ENCODE data around the gene LONRF2.

Gene LONRF2

DNA sequence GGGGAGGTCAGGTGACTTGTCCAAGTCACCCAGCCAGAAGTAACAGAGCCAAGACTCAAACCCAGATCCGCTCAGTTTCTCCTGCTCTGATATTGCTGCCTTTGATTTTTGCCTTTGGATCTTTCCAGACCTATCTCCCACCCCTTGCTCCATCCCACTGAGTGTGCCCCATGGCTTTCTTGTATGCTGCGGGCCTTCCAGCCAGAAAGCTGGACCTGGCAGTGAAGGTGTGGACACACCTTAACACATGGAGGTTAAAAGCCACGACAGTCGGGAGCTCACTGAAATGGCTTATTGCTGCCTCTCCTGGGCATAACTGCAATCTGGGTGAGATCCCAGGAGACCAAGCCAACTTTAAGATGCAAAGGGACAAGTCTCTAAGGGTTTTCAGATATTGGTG lies 86.7 kb downstream of the LONRF2 start:
- ATAC-seq = no peak

DNA sequence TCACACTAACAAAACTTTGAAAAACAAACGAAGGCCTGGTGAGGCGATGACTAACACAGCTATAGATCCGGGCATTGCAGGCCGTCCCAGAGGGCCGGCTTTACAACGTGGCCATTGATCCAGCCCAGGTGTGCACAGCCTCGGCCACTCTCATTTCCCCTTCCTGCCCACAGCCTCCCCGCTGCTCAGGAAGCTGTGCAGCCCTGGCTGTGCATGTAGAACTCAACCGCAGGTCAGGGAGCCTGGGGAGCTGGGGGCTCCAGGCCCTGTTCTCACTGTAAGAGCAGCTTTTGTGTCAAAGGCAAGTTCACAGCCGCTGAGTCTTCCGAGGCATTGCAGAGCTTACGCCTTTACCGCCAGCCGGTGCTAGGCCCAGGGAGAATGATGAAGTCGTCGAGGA lies 87.2 kb downstream of the LONRF2 start:
- peak; percentile 57 for ATAC-seq
- peak; percentile 29 for DNase-seq

More for the DNA sequence above, 86.7 kb downstream of the LONRF2 start:
- DNase-seq = no peak

DNA sequence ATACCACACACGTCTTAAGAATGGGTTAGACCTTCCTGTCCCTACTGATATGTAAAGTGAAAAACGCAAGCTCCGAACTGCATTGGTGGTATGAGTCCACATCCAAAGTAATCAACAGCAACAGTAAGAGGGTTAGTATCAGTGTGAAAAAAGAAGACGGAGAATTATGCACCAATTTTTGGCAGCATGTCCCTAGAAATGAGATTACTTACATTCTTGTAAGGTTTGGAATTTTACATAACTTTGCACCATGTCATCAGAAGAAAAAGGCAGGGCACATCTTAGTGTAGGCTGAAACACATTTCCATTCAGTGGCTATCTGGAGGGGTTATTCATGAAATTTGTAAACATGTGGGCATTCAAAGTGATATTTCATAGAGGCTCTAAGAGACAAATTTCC lies 88.2 kb downstream of the LONRF2 start:
- ATAC-seq (no peak), DNase-seq (no peak)

DNA sequence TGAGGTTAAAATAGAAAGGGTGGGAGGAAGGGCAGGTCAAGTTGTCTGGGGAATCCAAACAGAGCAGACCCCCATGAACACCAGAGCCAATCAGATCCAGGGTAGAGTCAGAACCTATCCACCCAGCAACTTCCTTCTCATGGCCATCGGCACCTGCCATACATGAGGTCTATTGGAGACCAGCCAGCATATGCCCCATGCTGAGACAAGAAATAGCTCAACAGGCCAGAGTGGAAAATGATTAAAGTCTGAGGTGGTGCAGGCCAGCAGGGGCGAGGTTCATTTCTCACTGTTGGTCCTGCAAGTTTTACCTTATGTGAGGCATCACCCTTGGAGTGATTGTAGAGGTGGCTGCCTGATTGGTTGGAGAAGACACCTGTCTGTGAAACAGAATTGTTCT lies 89.2 kb downstream of the LONRF2 start:
- no peak for ATAC-seq
- DNase-seq = no peak

DNA sequence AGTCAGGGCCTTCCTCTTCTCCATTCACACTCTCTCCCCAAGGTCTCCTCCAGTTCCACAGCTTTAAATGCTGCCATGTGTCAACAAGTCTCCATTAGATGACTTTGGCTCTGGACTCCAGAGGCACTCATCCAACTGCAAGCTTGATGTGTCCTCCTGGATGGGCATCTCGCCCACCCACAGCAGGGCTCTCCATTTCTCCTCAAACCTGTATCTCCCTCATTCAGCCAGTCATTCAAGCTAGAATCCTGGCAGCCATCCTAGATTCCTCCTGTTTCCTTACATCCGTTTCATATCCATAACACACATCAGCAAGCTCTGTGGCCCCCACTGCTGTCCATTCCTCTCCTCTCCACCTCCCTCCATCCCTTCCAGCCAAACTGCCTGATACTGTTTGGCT lies 91.5 kb downstream of the LONRF2 start:
- ATAC-seq (no peak), DNase-seq (no peak)

DNA sequence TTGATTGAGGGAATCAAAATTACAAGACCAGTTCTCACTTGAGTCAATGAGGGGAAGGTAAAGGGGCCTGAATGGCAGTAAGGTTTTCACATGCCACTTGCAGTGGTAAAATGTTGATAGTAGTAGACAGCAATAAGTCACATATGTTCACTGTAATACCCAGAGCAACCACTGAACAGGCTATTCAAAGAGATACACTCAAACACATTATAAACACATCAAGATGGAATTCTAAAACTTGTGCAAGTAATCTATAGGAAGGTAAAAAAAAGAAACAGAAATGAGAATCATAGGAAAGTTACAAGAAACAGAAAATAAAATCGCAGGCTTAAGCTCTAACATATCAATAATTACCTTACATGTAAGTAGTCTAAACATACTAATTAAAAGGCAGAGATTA lies 93.3 kb downstream of the LONRF2 start:
- DNase-seq (no peak), ATAC-seq (no peak)

DNA sequence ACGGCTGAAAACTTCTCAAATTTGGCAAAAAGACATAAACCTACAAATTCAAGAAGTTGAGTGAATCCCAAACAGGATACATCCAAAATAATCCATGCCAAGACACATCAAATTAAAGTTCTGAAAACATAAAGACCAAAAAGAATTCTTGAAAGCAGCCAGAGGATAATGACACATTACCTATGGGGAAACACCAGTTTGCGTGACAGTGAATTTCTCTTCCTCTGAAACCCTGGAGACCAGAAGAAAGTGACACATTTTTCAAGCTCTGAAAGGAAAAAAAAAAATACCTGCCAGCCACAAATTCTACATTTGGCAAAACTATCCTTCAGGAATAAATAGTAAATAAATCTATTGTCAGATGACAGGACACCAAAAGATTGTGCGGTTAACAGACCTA lies 93.9 kb downstream of the LONRF2 start:
- DNase-seq = no peak
- ATAC-seq = no peak

DNA sequence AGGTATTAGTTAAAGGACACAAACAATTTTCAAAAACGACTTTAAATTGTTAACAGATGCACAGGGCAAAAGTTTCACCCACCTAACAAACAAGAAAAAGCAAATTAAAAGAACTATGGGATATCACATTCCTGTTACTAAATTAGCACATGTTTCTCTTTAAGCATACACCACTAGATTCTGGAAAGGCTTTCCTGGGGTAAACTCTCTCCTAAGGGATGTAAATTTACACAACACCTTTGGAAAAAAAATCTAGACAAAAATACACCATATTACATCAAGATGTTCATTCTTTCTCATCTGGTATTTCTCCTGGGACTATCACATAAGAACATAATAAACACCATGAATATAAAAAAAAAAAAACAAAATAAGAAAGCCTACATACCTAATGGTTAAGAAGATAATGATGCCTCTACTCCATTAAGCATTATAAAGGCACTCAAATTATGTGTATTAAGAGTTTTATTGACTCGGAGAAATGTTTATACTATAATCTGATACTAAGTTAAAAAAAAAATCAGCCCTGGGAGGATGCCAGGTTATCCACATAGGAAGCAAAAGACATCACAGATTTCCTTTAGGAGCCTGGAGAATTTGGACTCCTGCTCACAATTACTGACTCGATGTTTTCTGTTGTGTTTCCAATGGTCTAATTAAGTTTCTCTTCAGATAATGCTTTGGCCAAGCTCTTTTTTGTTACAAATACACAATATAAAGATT lies 97.2 kb downstream of the LONRF2 start:
- ATAC-seq (no peak), DNase-seq (no peak)

DNA sequence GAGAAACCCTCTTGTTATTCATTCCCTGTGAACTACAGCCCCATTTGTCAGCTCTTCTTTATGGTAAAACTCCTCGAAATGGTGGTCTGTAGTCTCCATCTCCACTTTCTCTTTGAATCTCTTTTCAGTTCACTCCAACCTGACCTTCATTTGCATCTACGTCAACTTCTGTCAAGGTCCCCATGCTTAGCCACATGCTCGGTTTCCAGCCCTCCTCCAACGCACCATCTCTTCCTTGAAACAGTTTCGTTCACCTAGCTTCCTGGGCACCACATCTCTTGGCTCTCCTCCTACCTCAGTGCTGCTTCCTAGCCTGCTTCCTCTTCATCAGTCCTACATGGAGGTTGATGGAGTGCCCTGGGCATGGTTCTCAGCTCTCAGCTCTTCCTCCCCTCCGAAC lies 98.8 kb downstream of the LONRF2 start:
- no peak for ATAC-seq
- no peak for DNase-seq
